Panc1 (cell line): Measurements from ENCODE around the gene KDM4B. TPM values are rescaled to one million over a fixed set of nuclear protein-coding genes. Genes with fewer than 3 reads are reported as not detected.

Experiments
- ATAC-seq: fragments of 200-7000 bp; cut with Tn5 transposase; 2 replicates; pipeline ENCODE4 v1.9.1; 2020; ENCODE audit warnings: mild to moderate bottlenecking, moderate library complexity
- BruUV-seq: library from RNA; stranded (reverse); fragments of 400-500 nt; replicated peaks from 2 replicates; lab custom pipeline; 2021; lab: Mats Ljungman, UMichigan
- CTCF ChIA-PET: fragments of 300-600 bp; sonication (Branson Sonifier 250); formaldehyde crosslinking; loops from one replicate; lab custom pipeline; 2022; ENCODE audit warnings: antibody characterized with exemption; lab: Charles Lee
- POLR2A ChIA-PET: fragments of 300-600 bp; sonication (Branson Sonifier 250); formaldehyde crosslinking; loops from one replicate; lab custom pipeline; 2022; ENCODE audit warnings: antibody characterized with exemption; lab: Charles Lee
- DNase-seq: peaks from one replicate; pipeline ENCODE4 v3.0.0-alpha.2; 2010; ENCODE audit warnings: low read depth, low spot score
- H3K27ac ChIP-seq: 2 replicates; pipeline ENCODE4 v1.5.1; 2011; ENCODE audit warnings: mild to moderate bottlenecking, low read length, inconsistent platforms
- H3K27me3 ChIP-seq: fragments of 200-500 bp; sonication (Bioruptor generic); 2 replicates; pipeline ENCODE4 v1.6.0; 2014; ENCODE audit warnings: low read length, inconsistent platforms; ENCODE audit not compliant: control insufficient read depth, insufficient read depth
- H3K36me3 ChIP-seq: fragments of 200-500 bp; sonication (Bioruptor generic); 2 replicates; pipeline ENCODE4 v1.5.1; 2014; ENCODE audit warnings: inconsistent platforms, mild to moderate bottlenecking, low read length, moderate library complexity; ENCODE audit not compliant: control insufficient read depth, insufficient read depth
- H3K4me1 ChIP-seq: 2 replicates; pipeline ENCODE4 v1.5.1; 2011; ENCODE audit warnings: inconsistent platforms, mild to moderate bottlenecking, low read length, moderate library complexity; ENCODE audit not compliant: control insufficient read depth, insufficient read depth
- H3K4me3 ChIP-seq, 2 experiments: 2 replicates each; pipeline ENCODE4 v1.5.1; 2011 to 2012; ENCODE audit warnings: low read depth in 2 of 2, low read length in 2 of 2, mild to moderate bottlenecking in 2 of 2, inconsistent platforms in 1 of 2, moderate library complexity in 1 of 2
- H3K9me3 ChIP-seq: fragments of 200-500 bp; sonication (Bioruptor generic); 2 replicates; pipeline ENCODE4 v1.5.1; 2014; ENCODE audit warnings: low read depth, mild to moderate bottlenecking, inconsistent platforms, low read length, moderate library complexity; ENCODE audit not compliant: control insufficient read depth, insufficient read depth
- CTCF ChIP-seq: fragments of 450-650 bp; IDR thresholded peaks from 2 replicates; pipeline ENCODE4 v1.5.1; 2017; ENCODE audit warnings: mild to moderate bottlenecking
- POLR2AphosphoS5 ChIP-seq: IDR thresholded peaks from 2 replicates; pipeline ENCODE4 v1.6.1; 2012; ENCODE audit warnings: mild to moderate bottlenecking, low read depth, low read length, moderate library complexity
- REST ChIP-seq, 2 experiments: IDR thresholded peaks; 2 replicates each; pipeline ENCODE4 v1.6.1; 2011 to 2012; ENCODE audit warnings: low read depth in 2 of 2, control low read depth in 1 of 2, low read length in 1 of 2, mild to moderate bottlenecking in 1 of 2, moderate library complexity in 1 of 2; ENCODE audit not compliant: insufficient read depth in 1 of 2
- SIN3A ChIP-seq: IDR thresholded peaks from 2 replicates; pipeline ENCODE4 v1.6.1; 2012; ENCODE audit warnings: low read depth, mild to moderate bottlenecking, low read length, moderate library complexity, borderline replicate concordance; ENCODE audit not compliant: insufficient read depth
- TCF7L2 ChIP-seq: IDR thresholded peaks from 2 replicates; pipeline ENCODE4 v1.6.1; 2011; ENCODE audit warnings: mild to moderate bottlenecking, low read depth, low read length, inconsistent platforms
- in situ Hi-C: cut with HindIII; loops from 2 replicates; pipeline ENCODE4 v1.10.0; 2016; ENCODE audit warnings: low sequenced_read_pairs, low pct_unique_long_range_greater_than_20kb
- intact Hi-C: fragments of 100-400 bp; cut with micrococcal nuclease; formaldehyde crosslinking; loops from one replicate; pipeline ENCODE4 v1.10.0; 2022; ENCODE audit not compliant: unreplicated experiment
- total RNA-seq: library from RNA; stranded (reverse); gene quantifications from one replicate; pipeline ENCODE4 v1.2.1, GENCODE V29; 2021; ENCODE audit not compliant: unreplicated experiment

Gene KDM4B
- total RNA-seq, 1 experiment from 2014 or later, result 18.4 TPM

DNA sequence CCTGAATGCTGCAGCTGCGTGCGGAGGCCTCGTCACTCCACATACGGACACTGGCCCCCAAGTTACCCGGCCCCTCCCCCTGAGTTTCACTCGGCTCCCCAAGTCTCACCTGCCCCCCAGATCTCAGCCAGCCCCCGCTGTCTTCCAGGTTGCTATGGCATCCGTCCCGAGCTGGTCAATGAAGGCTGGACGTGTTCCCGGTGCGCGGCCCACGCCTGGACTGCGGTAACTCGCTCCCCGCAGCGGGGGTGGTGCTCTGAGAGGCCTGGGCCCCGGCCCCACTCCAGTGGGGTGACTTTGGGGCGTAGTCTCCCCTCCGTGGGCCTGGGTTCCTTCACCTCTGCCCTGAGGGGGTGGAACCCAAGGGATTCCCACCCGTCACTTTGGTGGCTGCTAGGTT lies 168.2 kb downstream of the KDM4B start:
- DNase-seq (no peak), ATAC-seq (no peak)
- no peak overlapping the region for H3K4me3 ChIP-seq
- no TSS peak for BruUV-seq
- TF ChIP-seq SIN3A (no peak), REST (IDR thresholded peaks at IDR 0.05; ENCODE audit: insufficient read depth in 1 of 2, low read depth in 2 of 2, low read length in 1 of 2) (no peak), CTCF (no peak), POLR2AphosphoS5 (no peak), TCF7L2 (no peak)
- CTCF ChIA-PET, result no interaction called here
- H3K27ac ChIP-seq, result no peak overlapping the region
- no peaks in the 10 kb centered on the region for H3K27me3 ChIP-seq
- H3K36me3 ChIP-seq, result no peaks in the 10 kb centered on the region
- intact Hi-C loops, result no loop called here
- POLR2A ChIA-PET, result no interaction called here
- H3K9me3 ChIP-seq, result no peaks in the 10 kb centered on the region
- in situ Hi-C loops, result no loop called here
- H3K4me1 ChIP-seq, result no peaks in the 10 kb centered on the region

DNA sequence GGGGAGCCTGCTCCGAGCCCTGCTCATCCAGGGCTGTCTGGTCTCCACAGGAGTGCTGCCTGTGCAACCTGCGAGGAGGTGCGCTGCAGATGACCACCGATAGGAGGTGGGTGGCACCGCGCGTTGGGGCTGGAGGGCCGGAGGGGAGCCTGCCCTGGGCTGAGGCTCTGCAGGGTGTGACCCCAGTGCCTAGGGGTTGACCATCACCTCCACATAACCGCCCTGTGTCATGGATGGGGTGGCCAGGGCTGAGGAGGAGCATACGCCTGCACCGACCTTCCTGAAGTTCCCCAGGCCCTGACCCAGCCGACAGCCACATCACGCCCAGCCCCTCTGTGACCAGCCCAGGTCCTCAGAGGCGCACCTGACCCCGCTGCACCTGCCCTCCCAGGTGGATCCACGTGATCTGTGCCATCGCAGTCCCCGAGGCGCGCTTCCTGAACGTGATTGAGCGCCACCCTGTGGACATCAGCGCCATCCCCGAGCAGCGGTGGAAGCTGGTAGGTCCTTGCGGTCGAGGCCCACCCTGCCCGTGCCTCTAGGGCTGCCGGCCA lies 168.7 kb downstream of the KDM4B start:
- intact Hi-C loops, result no loop called here
- Histone ChIP-seq H3K27me3 (no peaks in the 10 kb centered on the region), H3K36me3 (no peaks in the 10 kb centered on the region), H3K4me1 (no peaks in the 10 kb centered on the region), H3K27ac (no peak overlapping the region), H3K4me3 (no peak overlapping the region), H3K9me3 (no peaks in the 10 kb centered on the region)
- TF ChIP-seq POLR2AphosphoS5, result no peak
- no peak for TF ChIP-seq SIN3A
- TF ChIP-seq TCF7L2, result no peak
- TF ChIP-seq REST (IDR thresholded peaks at IDR 0.05; ENCODE audit: insufficient read depth in 1 of 2, low read depth in 2 of 2, low read length in 1 of 2), result no peak
- TF ChIP-seq CTCF, result no peak; the same call in 1 of the 2 replicates
- no peak for DNase-seq
- ChIA-PET POLR2A (no interaction called here), CTCF (no interaction called here)
- BruUV-seq, result no TSS peak
- in situ Hi-C loops, result no loop called here
- ATAC-seq, result no peak
